Transverse colon (tissue), 4 donors: ENCODE results near the gene NDUFA12. TPM values are rescaled to one million over a fixed set of nuclear protein-coding genes. Genes with fewer than 3 reads are reported as not detected.

ENCODE experiments used
- DNase-seq: peaks from one replicate; pipeline ENCODE4 v3.0.0-alpha.2; 2019
- H3K27ac ChIP-seq, 4 donors: fragments of 200-600 bp; sonication (generic); 2 replicates each; pipeline ENCODE4 v1.5.1; 2016 to 2018; ENCODE audit warnings: inconsistent platforms in 4 of 4
- H3K27me3 ChIP-seq: fragments of 200-600 bp; sonication (generic); 2 replicates; pipeline ENCODE4 v1.5.1; 2017; ENCODE audit warnings: inconsistent platforms
- H3K36me3 ChIP-seq, 4 donors: fragments of 200-600 bp; sonication (generic); 2 replicates each; pipeline ENCODE4 v1.5.1; 2017 to 2019; ENCODE audit warnings: inconsistent platforms in 4 of 4
- H3K4me1 ChIP-seq, 4 donors: fragments of 200-600 bp; sonication (generic); 2 replicates each; pipeline ENCODE4 v1.5.1; 2017 to 2020; ENCODE audit warnings: inconsistent platforms in 4 of 4
- H3K4me3 ChIP-seq, 4 donors: fragments of 200-600 bp; sonication (generic); 1 replicate in 1 of 4; 2 replicates in 3 of 4; pipeline versions ENCODE4 v1.5.1 to v1.6.1; 2017 to 2019; ENCODE audit warnings: inconsistent platforms in 4 of 4
- H3K9me3 ChIP-seq, 2 donors: fragments of 200-600 bp; sonication (generic); 2 replicates each; pipeline ENCODE4 v1.5.1; 2017 to 2019; ENCODE audit warnings: inconsistent platforms in 2 of 2
- CTCF ChIP-seq, 5 experiments: fragments of 200-600 bp in 3 of 5; fragments of 450-650 bp in 2 of 5; sonication (generic) in 3 of 5; IDR thresholded peaks; 1 replicate in 2 of 5; 2 replicates in 3 of 5; pipeline ENCODE4 v1.5.1; 2016 to 2017; ENCODE audit warnings: antibody characterized with exemption in 5 of 5, inconsistent platforms in 3 of 5, mild to moderate bottlenecking in 2 of 5, moderate library complexity in 1 of 5
- EP300 ChIP-seq: sonication (generic); formaldehyde crosslinking; IDR thresholded peaks from one replicate; pipeline ENCODE4 v1.6.1; 2017; ENCODE audit warnings: antibody characterized with exemption, low read depth
- POLR2A ChIP-seq: fragments of 450-650 bp; IDR thresholded peaks from one replicate; pipeline ENCODE4 v1.6.1; 2016; ENCODE audit warnings: antibody characterized with exemption, mild to moderate bottlenecking, moderate library complexity
- POLR2AphosphoS5 ChIP-seq, 3 donors: sonication (generic); formaldehyde crosslinking; IDR thresholded peaks; one replicate each; pipeline ENCODE4 v1.6.1; 2016; ENCODE audit warnings: antibody characterized with exemption in 3 of 3
- WGBS, 2 donors: methylation state at CpG; one replicate each; pipeline ENCODE4 v1.1.5; 2018; ENCODE audit warnings: low coverage in 1 of 2; 5-methylcytosine and 5-hydroxymethylcytosine counted together
- in situ Hi-C, 4 donors: fragments of 200-750 bp; cut with MboI; loops; one replicate each; pipeline versions ENCODE4 v1.15.0 to v1.15.1; 2017; ENCODE audit warnings: low sequenced_read_pairs in 3 of 4, low pct_ligation_motif_present in 1 of 4, low pct_unique_long_range_greater_than_20kb in 1 of 4
- intact Hi-C: fragments of 100-400 bp; cut with DNase I; formaldehyde crosslinking; loops from one replicate; pipeline ENCODE4 v1.15.1; 2023; ENCODE audit warnings: low total_unique reads
- total RNA-seq, 4 donors: library from RNA; depleted of rRNA; stranded (reverse); fragments of >200 nt; gene quantifications; one replicate each; pipeline ENCODE4 v1.1.0, GENCODE V29; 2016

Gene NDUFA12
- total RNA-seq, 4 donors from 2014 or later: 4.4 to 155 (median 69.2) TPM

- in situ Hi-C loops (no loop called here), intact Hi-C loops (no loop called here)
- H3K4me1 ChIP-seq: no peaks in the 10 kb centered on the region
- no peaks in the 10 kb centered on the region for H3K27me3 ChIP-seq
- peaks cover 0 to 15% (median 6%) of the 10 kb centered on the region in 4 donors for H3K36me3 ChIP-seq
- H3K27ac ChIP-seq: no peak overlapping the region
- WGBS, 2 donors: 88 to 90% methylated on average over 2 of the region's 2 CpGs
- no peak for TF ChIP-seq EP300
- TF ChIP-seq POLR2A: no peak
- TF ChIP-seq POLR2AphosphoS5 (IDR thresholded peaks at IDR 0.05): no peak
- TF ChIP-seq CTCF (IDR thresholded peaks at IDR 0.05): no peak
- H3K4me3 ChIP-seq: no peak overlapping the region
- DNase-seq: no peak
- no peaks in the 10 kb centered on the region for H3K9me3 ChIP-seq
These were observed 19.0 kb upstream of the NDUFA12 start for GRCh38 chr12:95022477-95022876.

- Histone ChIP-seq H3K9me3 (no peaks in the 10 kb centered on the region), H3K4me1 (no peaks in the 10 kb centered on the region), H3K27ac (no peak overlapping the region), H3K4me3 (no peak overlapping the region), H3K36me3 (peaks cover 0 to 5% (median under 1%) of the 10 kb centered on the region in 4 donors), H3K27me3 (no peaks in the 10 kb centered on the region)
- TF ChIP-seq CTCF (IDR thresholded peaks at IDR 0.05) (no peak), EP300 (no peak), POLR2A (no peak), POLR2AphosphoS5 (IDR thresholded peaks at IDR 0.05) (no peak)
- in situ Hi-C loops (no loop called here), intact Hi-C loops (no loop called here)
- WGBS, 2 donors: 38 to 82% methylated on average over 1 of the region's 1 CpG
- DNase-seq: no peak
These were observed 14.0 kb upstream of the NDUFA12 start for GRCh38 chr12:95017482-95017881.

GRCh38 chr12:95016120-95016519, 12.6 kb upstream of the NDUFA12 start:
- no peak for DNase-seq
- Histone ChIP-seq H3K9me3 (no peaks in the 10 kb centered on the region), H3K27ac (no peak overlapping the region), H3K4me1 (no peaks in the 10 kb centered on the region), H3K4me3 (no peak overlapping the region), H3K36me3 (peaks cover 0 to 4% (median under 1%) of the 10 kb centered on the region in 4 donors), H3K27me3 (no peaks in the 10 kb centered on the region)
- 99 to 100% methylated on average over 2 of the region's 2 CpGs for WGBS, 2 donors
- TF ChIP-seq EP300: no peak
- TF ChIP-seq POLR2AphosphoS5 (IDR thresholded peaks at IDR 0.05): no peak
- TF ChIP-seq CTCF (IDR thresholded peaks at IDR 0.05): no peak
- TF ChIP-seq POLR2A: no peak
- intact Hi-C loops (no loop called here), in situ Hi-C loops (no loop called here)

GRCh38 chr12:95014554-95014953, 11.1 kb upstream of the NDUFA12 start:
- TF ChIP-seq POLR2AphosphoS5 (IDR thresholded peaks at IDR 0.05) (no peak), POLR2A (no peak), EP300 (no peak), CTCF (IDR thresholded peaks at IDR 0.05) (no peak)
- H3K9me3 ChIP-seq: no peaks in the 10 kb centered on the region
- no peak overlapping the region for H3K27ac ChIP-seq
- H3K4me3 ChIP-seq: no peak overlapping the region
- no peaks in the 10 kb centered on the region for H3K27me3 ChIP-seq
- H3K36me3 ChIP-seq: no peaks in the 10 kb centered on the region
- H3K4me1 ChIP-seq: no peaks in the 10 kb centered on the region
- intact Hi-C loops: no loop called here
- in situ Hi-C loops: no loop called here
- no peak for DNase-seq
